Neuronal stem cell (in vitro differentiated cells): ENCODE results near the gene SP140L.
"Not testable (repeated sequence)": the region's sequence is repeated elsewhere in the genome, so short reads cannot be mapped to it uniquely, and the experiment has no call there.

ENCODE experiments used
- DNase-seq: peaks from one replicate; pipeline ENCODE4 v3.0.0-alpha.2; 2013; ENCODE audit warnings: low spot score
- H2AFZ ChIP-seq: one replicate; pipeline ENCODE4 v1.6.1; 2013; ENCODE audit warnings: mild to moderate bottlenecking, low read length, inconsistent platforms
- H2AK5ac ChIP-seq: 2 replicates; pipeline ENCODE4 v1.6.1; 2013; ENCODE audit warnings: low read depth, mild to moderate bottlenecking, inconsistent platforms, low read length, moderate library complexity, mixed read lengths
- H2BK120ac ChIP-seq: 2 replicates; pipeline ENCODE4 v1.6.1; 2013; ENCODE audit warnings: low read depth, mild to moderate bottlenecking, inconsistent platforms, low read length, moderate library complexity, mixed read lengths
- H2BK12ac ChIP-seq: one replicate; pipeline ENCODE4 v1.6.1; 2013; ENCODE audit warnings: low read length, inconsistent platforms
- H2BK15ac ChIP-seq: 2 replicates; pipeline ENCODE4 v1.6.1; 2013; ENCODE audit warnings: mild to moderate bottlenecking, low read length, inconsistent platforms, mixed read lengths
- H2BK5ac ChIP-seq: one replicate; pipeline ENCODE4 v1.6.1; 2013; ENCODE audit warnings: inconsistent platforms, mild to moderate bottlenecking, low read length, moderate library complexity
- H3K14ac ChIP-seq: one replicate; pipeline ENCODE4 v1.6.1; 2013; ENCODE audit warnings: low read length, inconsistent platforms
- H3K18ac ChIP-seq: 2 replicates; pipeline ENCODE4 v1.6.1; 2013; ENCODE audit warnings: low read length, inconsistent platforms
- H3K23ac ChIP-seq: 2 replicates; pipeline ENCODE4 v1.6.1; 2013; ENCODE audit warnings: low read depth, mild to moderate bottlenecking, mixed read lengths, low read length, inconsistent platforms; ENCODE audit not compliant: poor library complexity
- H3K27ac ChIP-seq: replicated peaks from 3 replicates; pipeline ENCODE4 v1.5.1; 2013; ENCODE audit warnings: low read length, inconsistent platforms
- H3K27me3 ChIP-seq, 3 experiments: 2 replicates each; pipeline ENCODE4 v1.6.1; 2013; ENCODE audit warnings: low read length in 3 of 3, mild to moderate bottlenecking in 2 of 3, inconsistent platforms in 1 of 3, low read depth in 1 of 3, mixed read lengths in 1 of 3, moderate library complexity in 1 of 3; ENCODE audit not compliant: control insufficient read depth in 3 of 3, insufficient read depth in 3 of 3
- H3K36me3 ChIP-seq, 2 donors: replicated peaks in 1 of 2; 2 replicates each; pipeline ENCODE4 v1.6.1; 2013; ENCODE audit warnings: low read length in 2 of 2; ENCODE audit not compliant: control insufficient read depth in 2 of 2, insufficient read depth in 2 of 2
- H3K4ac ChIP-seq: 2 replicates; pipeline ENCODE4 v1.6.1; 2013; ENCODE audit warnings: inconsistent platforms, mild to moderate bottlenecking, low read length, moderate library complexity
- H3K4me1 ChIP-seq, 2 donors: 1 replicate in 1 of 2; 2 replicates in 1 of 2; pipeline ENCODE4 v1.6.1; 2013; ENCODE audit warnings: low read length in 2 of 2, low read depth in 1 of 2; ENCODE audit not compliant: control insufficient read depth in 2 of 2, insufficient read depth in 1 of 2
- H3K4me2 ChIP-seq: one replicate; pipeline ENCODE4 v1.6.1; 2013; ENCODE audit warnings: mild to moderate bottlenecking, low read length, inconsistent platforms; ENCODE audit not compliant: insufficient read depth, poor library complexity, severe bottlenecking
- H3K4me3 ChIP-seq, 2 donors: 2 replicates each; pipeline ENCODE4 v1.5.1; 2013; ENCODE audit warnings: low read length in 2 of 2, mild to moderate bottlenecking in 2 of 2, inconsistent platforms in 1 of 2, moderate library complexity in 1 of 2
- H3K79me1 ChIP-seq: one replicate; pipeline ENCODE4 v1.6.1; 2013; ENCODE audit warnings: low read depth, mild to moderate bottlenecking, inconsistent platforms, low read length, moderate library complexity
- H3K9ac ChIP-seq: one replicate; pipeline ENCODE4 v1.6.1; 2013; ENCODE audit warnings: mild to moderate bottlenecking, low read depth, low read length, inconsistent platforms; ENCODE audit not compliant: poor library complexity
- H3K9me3 ChIP-seq, 2 donors: replicated peaks in 1 of 2; 2 replicates each; pipeline versions ENCODE3 to v1.6.1; 2013; ENCODE audit warnings: low read length in 2 of 2, mild to moderate bottlenecking in 2 of 2, inconsistent platforms in 1 of 2, low read depth in 1 of 2, mixed read lengths in 1 of 2, moderate library complexity in 1 of 2; ENCODE audit not compliant: control insufficient read depth in 2 of 2, insufficient read depth in 1 of 2
- H4K8ac ChIP-seq: one replicate; pipeline ENCODE4 v1.6.1; 2013; ENCODE audit warnings: low read depth, mild to moderate bottlenecking, inconsistent platforms, low read length, moderate library complexity
- H4K91ac ChIP-seq: one replicate; pipeline ENCODE4 v1.6.1; 2013; ENCODE audit warnings: low read length, low read depth, mild to moderate bottlenecking, inconsistent platforms; ENCODE audit not compliant: poor library complexity
- WGBS, 2 donors: extraction: QIAGEN DNeasy Blood & Tissue Kit; methylation state at CpG; one replicate each; pipeline ENCODE4 v1.1.7; 2013; ENCODE audit warnings: missing lambda C conversion rate in 2 of 2, mixed read lengths in 1 of 2; ENCODE audit not compliant: insufficient read length in 2 of 2, insufficient replicate concordance in 1 of 2; ENCODE audit errors: extremely low coverage in 2 of 2; 5-methylcytosine and 5-hydroxymethylcytosine counted together

SP140L gene

GRCh38 chr2:230311634-230312033, 15.4 kb upstream of the SP140L start:
- H3K36me3 ChIP-seq, H3K27me3 ChIP-seq, H3K4me2 ChIP-seq, DNase-seq, H3K27ac ChIP-seq, H2AK5ac ChIP-seq, H4K8ac ChIP-seq, H2BK15ac ChIP-seq, H3K79me1 ChIP-seq, H2BK12ac ChIP-seq, H2AFZ ChIP-seq, H3K9me3 ChIP-seq, H3K4me1 ChIP-seq, H3K14ac ChIP-seq, H3K9ac ChIP-seq, H3K18ac ChIP-seq, H2BK120ac ChIP-seq, H2BK5ac ChIP-seq, H4K91ac ChIP-seq, H3K4ac ChIP-seq, H3K23ac ChIP-seq, H3K4me3 ChIP-seq: not testable (repeated sequence)
- no CpG with 5 or more reads among the region's 1 CpG for WGBS, 2 donors

DNA sequence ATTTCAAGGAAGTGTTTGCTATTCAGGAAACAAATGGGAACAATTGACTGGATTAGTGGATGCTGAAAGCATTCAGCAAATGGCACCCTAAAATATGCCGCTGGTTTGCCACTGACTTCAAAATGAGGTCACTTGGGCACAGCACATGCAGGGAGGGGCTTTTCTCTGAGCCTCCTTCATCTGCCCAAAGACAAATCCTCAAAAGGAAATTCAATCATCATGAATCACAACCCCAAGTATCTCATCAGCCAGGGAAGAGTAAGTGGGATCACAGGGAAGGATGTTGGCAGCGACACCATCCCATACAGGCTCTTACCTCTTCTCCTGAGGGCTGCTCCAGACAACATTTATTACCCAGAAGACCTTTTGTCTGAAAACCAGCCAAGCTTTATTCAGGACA, 14.4 kb upstream of the SP140L start:
- Histone ChIP-seq H2BK12ac (no peak overlapping the region), H3K79me1 (no peaks in the 10 kb centered on the region), H3K9ac (no peak overlapping the region), H3K14ac (no peak overlapping the region), H3K18ac (no peak overlapping the region), H3K36me3 (no peaks in the 10 kb centered on the region), H4K8ac (no peak overlapping the region), H3K4me2 (no peak overlapping the region), H2BK5ac (no peak overlapping the region), H2BK15ac (no peak overlapping the region), H4K91ac (no peak overlapping the region), H3K23ac (no peak overlapping the region), H3K4me1 (peaks cover 0 to 2% of the 10 kb centered on the region in 2 donors), H2AK5ac (no peak overlapping the region), H3K9me3 (no peaks in the 10 kb centered on the region), H2BK120ac (no peak overlapping the region), H3K4ac (no peak overlapping the region), H3K4me3 (no peak overlapping the region), H2AFZ (no peak overlapping the region), H3K27me3 (peaks cover 0 to 6% (median 0%) of the 10 kb centered on the region in 3 experiments), H3K27ac (no peak overlapping the region)
- no peak for DNase-seq
- WGBS, 2 donors: no CpG with 5 or more reads among the region's 2 CpGs

GRCh38 chr2:230317366-230317765, 9.6 kb upstream of the SP140L start:
- Histone ChIP-seq H3K27ac (no peak overlapping the region), H2BK120ac (no peak overlapping the region), H3K23ac (no peak overlapping the region), H3K36me3 (no peaks in the 10 kb centered on the region), H4K8ac (no peak overlapping the region), H3K9ac (no peak overlapping the region), H3K27me3 (peaks cover 0 to 6% (median 0%) of the 10 kb centered on the region in 3 experiments), H3K4me2 (no peak overlapping the region), H2BK5ac (no peak overlapping the region), H2BK12ac (no peak overlapping the region), H3K9me3 (peaks cover 0 to 3% of the 10 kb centered on the region in 2 donors), H3K4me3 (no peak overlapping the region), H3K14ac (no peak overlapping the region), H3K79me1 (no peaks in the 10 kb centered on the region), H3K4me1 (peaks cover 0 to 2% of the 10 kb centered on the region in 2 donors), H4K91ac (no peak overlapping the region), H2AFZ (no peak overlapping the region), H3K18ac (no peak overlapping the region), H2BK15ac (no peak overlapping the region), H3K4ac (no peak overlapping the region), H2AK5ac (no peak overlapping the region)
- no peak for DNase-seq
- no CpG with 5 or more reads among the region's 3 CpGs for WGBS, 2 donors

- Histone ChIP-seq H3K4me1 (no peaks in the 10 kb centered on the region), H2AFZ (no peak overlapping the region), H3K36me3 (no peaks in the 10 kb centered on the region), H2BK5ac (no peak overlapping the region), H3K4me3 (no peak overlapping the region), H3K79me1 (no peaks in the 10 kb centered on the region), H3K14ac (no peak overlapping the region), H4K91ac (no peak overlapping the region), H3K9ac (no peak overlapping the region), H2AK5ac (no peak overlapping the region), H3K23ac (no peak overlapping the region), H3K27ac (no peak overlapping the region), H3K18ac (no peak overlapping the region), H2BK12ac (no peak overlapping the region), H4K8ac (no peak overlapping the region), H2BK15ac (no peak overlapping the region), H3K4ac (no peak overlapping the region), H3K9me3 (peaks cover 8 to 10% of the 10 kb centered on the region in 2 donors), H2BK120ac (no peak overlapping the region), H3K4me2 (no peak overlapping the region), H3K27me3 (peaks cover 0 to 4% (median 0%) of the 10 kb centered on the region in 3 experiments)
- no peak for DNase-seq
- WGBS, 2 donors: no CpG with 5 or more reads among the region's 6 CpGs
These were observed 8.5 kb upstream of the SP140L start for GRCh38 chr2:230318190-230319121.
